ENCODE data around the gene FMO3. TPM values are rescaled to one million over a fixed set of nuclear protein-coding genes. Genes with fewer than 3 reads are reported as not detected.

The FMO3 gene
- not detected in 2 replicates for total RNA-seq
- polyA plus RNA-seq, result not detected in 2 replicates
- polyA plus RNA-seq (2011; cell fraction: cytosol; rRNA removed), result not detected in 2 replicates
- polyA plus RNA-seq (2011; cell fraction: nucleus; rRNA removed), result not detected in 2 replicates
- polyA plus RNA-seq (2012), result not detected in 2 replicates
- polyA minus RNA-seq, result not detected in 2 replicates
- not detected for polyA minus RNA-seq (2011; cell fraction: cytosol; rRNA and poly(A)+ RNA removed)
- not detected in 2 replicates for polyA minus RNA-seq (2011; cell fraction: nucleus; rRNA and poly(A)+ RNA removed)
- Bru-seq, nascent RNA, result not detected
- not detected for BruChase-seq, experiment 1, labeled RNA remaining after a 6-hour chase
- not detected for BruChase-seq, experiment 2, labeled RNA remaining after a 2-hour chase
- long read RNA-seq, result 0 reads

GRCh38 chr1:171090604-171091003 is at the start of gene FMO3:
Gene FMO3 (plus strand): TSS chr1:171090905. CDS start chr1:171092659, 1,754 bp downstream.
- TF ChIP-seq POLR2AphosphoS5 (IDR thresholded peaks at IDR 0.05; ENCODE audit: insufficient read depth, low read depth, low read length) (no peak), MAX (IDR thresholded peaks at IDR 0.05; ENCODE audit: insufficient read depth, insufficient read length) (no peak), GATA2 (IDR thresholded peaks at IDR 0.05; ENCODE audit: insufficient read depth, insufficient read length, low read depth, low read length) (no peak), MYC (IDR thresholded peaks at IDR 0.05; ENCODE audit: low read depth, low read length) (no peak), CTCF (IDR thresholded peaks at IDR 0.05; ENCODE audit: extremely low read depth in 1 of 2, insufficient read depth in 1 of 2, low read depth in 1 of 2, low read length in 2 of 2) (no peak), JUN (IDR thresholded peaks at IDR 0.05; ENCODE audit: borderline replicate concordance, insufficient read depth, insufficient read length, low read depth) (no peak), FOS (IDR thresholded peaks at IDR 0.05; ENCODE audit: borderline replicate concordance, insufficient read depth, low read length) (no peak), POLR2A (IDR thresholded peaks at IDR 0.05; ENCODE audit: low read depth, low read length) (no peak), EZH2 (IDR thresholded peaks at IDR 0.05; ENCODE audit: borderline replicate concordance, low read depth, low read length, severe bottlenecking) (no peak)
- BruUV-seq (replicated peaks), result no TSS peak
- H3K4me1 ChIP-seq (ENCODE audit: control insufficient read depth, extremely low read depth, insufficient read depth, low read length), result no peaks in the 10 kb centered on the region
- no peaks in the 10 kb centered on the region for H3K27me3 ChIP-seq (ENCODE audit: control insufficient read depth in 2 of 2, insufficient read depth in 2 of 2, low read length in 2 of 2)
- no peaks in the 10 kb centered on the region for H3K36me3 ChIP-seq (ENCODE audit: control insufficient read depth in 2 of 2, extremely low read depth in 1 of 2, insufficient read depth in 2 of 2, low read length in 2 of 2)
- POLR2A ChIA-PET, result no interaction called here
- H3K4me3 ChIP-seq (replicated peaks in 1 of 3; ENCODE audit: insufficient read depth in 1 of 3, low read depth in 1 of 3, low read length in 3 of 3), result no peak within 1 kb of the TSS
- no peak within 1 kb of the TSS for H3K27ac ChIP-seq (ENCODE audit: insufficient read depth, low read depth, low read length)
- no peak within 1 kb of the TSS for H3K9ac ChIP-seq (replicated peaks; ENCODE audit: extremely low read depth, insufficient read depth, low read length)
- intact Hi-C loops (cut with micrococcal nuclease), result no loop called here
- CTCF ChIA-PET, result interaction anchor here (1.2 kb wide), 1 partner anchor 9 kb away, joined by 5 read pairs; no protein-coding TSS in a partner anchor
- H3K79me2 ChIP-seq (ENCODE audit: control insufficient read depth, insufficient read depth, low read length), result no peaks in the 10 kb centered on the region
- no peak for FAIRE-seq
- H2AFZ ChIP-seq (ENCODE audit: low read depth, low read length), result no peak within 1 kb of the TSS
- DNase-seq (ENCODE audit: low read depth, low spot score), result no peak
- H3K9me3 ChIP-seq (replicated peaks; ENCODE audit: control insufficient read depth, insufficient read depth, low read length), result no peaks in the 10 kb centered on the region
- no peaks in the 10 kb centered on the region for H4K20me1 ChIP-seq (replicated peaks; ENCODE audit: control insufficient read depth, extremely low read depth, insufficient read depth, low read length)
- no peak within 1 kb of the TSS for H3K4me2 ChIP-seq (ENCODE audit: insufficient read depth, low read length)
- H3K9me1 ChIP-seq (replicated peaks; ENCODE audit: control insufficient read depth, extremely low read depth, insufficient read depth, low read length), result no peaks in the 10 kb centered on the region
- dilution Hi-C loops (cut with MboI; ENCODE audit: extremely low pct_ligation_motif_present, low sequenced_read_pairs), result no loop called here
